Measurements from ENCODE around the gene FLNB. TPM values are rescaled to one million over a fixed set of nuclear protein-coding genes. Genes with fewer than 3 reads are reported as not detected.

Gene FLNB
- total and polyA plus RNA-seq, 2 of the 13 experiments (the other 11 are each of a cell fraction or from before 2014, with no cell fraction given): 106 to 130 TPM

DNA sequence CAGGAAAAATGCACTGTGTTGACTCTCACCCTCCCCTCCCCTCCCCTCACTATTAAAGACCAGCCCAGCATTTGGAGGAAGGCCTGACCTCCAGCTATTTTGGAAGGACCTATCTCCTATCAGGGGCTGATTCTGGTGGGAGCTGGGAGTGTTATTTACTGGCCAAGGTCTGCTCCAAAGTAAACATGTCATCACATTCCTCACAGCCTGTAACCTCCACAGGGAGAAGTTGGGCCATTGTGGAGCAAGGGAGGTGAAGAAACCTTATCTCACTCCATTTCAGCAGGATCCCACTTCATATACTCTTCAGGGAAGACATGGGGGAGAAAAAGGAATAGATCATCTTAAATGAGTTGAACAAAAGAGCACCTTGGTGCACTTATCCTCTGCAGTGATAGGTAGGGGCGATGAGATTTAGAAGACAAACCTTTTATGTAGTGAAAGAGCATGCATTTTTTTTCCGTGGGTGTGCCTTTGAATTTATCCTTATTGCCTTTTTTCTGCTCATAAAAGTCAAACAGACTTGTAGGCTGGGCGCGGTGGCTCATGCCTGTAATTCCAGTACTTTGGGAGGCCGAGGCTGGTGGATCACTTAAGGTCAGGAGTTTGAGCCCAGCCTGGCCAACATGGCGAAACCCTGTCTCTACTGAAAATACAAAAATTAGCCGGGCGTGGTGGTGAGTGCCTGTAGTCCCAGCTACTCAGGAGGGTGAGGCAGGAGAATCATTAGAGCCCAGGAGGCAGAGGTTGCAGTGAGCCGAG lies 15.6 kb upstream of the FLNB start (continued):
- TF ChIP-seq, protein P1, sequence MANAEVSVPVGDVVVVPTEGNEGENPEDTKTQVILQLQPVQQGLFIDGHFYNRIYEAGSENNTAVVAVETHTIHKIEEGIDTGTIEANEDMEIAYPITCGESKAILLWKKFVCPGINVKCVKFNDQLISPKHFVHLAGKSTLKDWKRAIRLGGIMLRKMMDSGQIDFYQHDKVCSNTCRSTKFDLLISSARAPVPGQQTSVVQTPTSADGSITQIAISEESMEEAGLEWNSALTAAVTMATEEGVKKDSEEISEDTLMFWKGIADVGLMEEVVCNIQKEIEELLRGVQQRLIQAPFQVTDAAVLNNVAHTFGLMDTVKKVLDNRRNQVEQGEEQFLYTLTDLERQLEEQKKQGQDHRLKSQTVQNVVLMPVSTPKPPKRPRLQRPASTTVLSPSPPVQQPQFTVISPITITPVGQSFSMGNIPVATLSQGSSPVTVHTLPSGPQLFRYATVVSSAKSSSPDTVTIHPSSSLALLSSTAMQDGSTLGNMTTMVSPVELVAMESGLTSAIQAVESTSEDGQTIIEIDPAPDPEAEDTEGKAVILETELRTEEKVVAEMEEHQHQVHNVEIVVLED (CRISPR knock-in tag; IDR thresholded peaks at IDR 0.05; ENCODE audit: borderline replicate concordance): no peak; the same call in 1 of the 2 replicates
- no peak for TF ChIP-seq MAFK (conservative IDR thresholded peaks at IDR 0.05 in 1 of 2, IDR thresholded peaks at IDR 0.05 in 1 of 2; ENCODE audit: low read length in 2 of 2)
- TF ChIP-seq, protein P2, sequence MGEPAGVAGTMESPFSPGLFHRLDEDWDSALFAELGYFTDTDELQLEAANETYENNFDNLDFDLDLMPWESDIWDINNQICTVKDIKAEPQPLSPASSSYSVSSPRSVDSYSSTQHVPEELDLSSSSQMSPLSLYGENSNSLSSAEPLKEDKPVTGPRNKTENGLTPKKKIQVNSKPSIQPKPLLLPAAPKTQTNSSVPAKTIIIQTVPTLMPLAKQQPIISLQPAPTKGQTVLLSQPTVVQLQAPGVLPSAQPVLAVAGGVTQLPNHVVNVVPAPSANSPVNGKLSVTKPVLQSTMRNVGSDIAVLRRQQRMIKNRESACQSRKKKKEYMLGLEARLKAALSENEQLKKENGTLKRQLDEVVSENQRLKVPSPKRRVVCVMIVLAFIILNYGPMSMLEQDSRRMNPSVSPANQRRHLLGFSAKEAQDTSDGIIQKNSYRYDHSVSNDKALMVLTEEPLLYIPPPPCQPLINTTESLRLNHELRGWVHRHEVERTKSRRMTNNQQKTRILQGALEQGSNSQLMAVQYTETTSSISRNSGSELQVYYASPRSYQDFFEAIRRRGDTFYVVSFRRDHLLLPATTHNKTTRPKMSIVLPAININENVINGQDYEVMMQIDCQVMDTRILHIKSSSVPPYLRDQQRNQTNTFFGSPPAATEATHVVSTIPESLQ (CRISPR knock-in tag; conservative IDR thresholded peaks at IDR 0.05): no peak
- TF ChIP-seq, protein P3, sequence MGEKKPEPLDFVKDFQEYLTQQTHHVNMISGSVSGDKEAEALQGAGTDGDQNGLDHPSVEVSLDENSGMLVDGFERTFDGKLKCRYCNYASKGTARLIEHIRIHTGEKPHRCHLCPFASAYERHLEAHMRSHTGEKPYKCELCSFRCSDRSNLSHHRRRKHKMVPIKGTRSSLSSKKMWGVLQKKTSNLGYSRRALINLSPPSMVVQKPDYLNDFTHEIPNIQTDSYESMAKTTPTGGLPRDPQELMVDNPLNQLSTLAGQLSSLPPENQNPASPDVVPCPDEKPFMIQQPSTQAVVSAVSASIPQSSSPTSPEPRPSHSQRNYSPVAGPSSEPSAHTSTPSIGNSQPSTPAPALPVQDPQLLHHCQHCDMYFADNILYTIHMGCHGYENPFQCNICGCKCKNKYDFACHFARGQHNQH (CRISPR knock-in tag; IDR thresholded peaks at IDR 0.05): no peak
- TF ChIP-seq MIER2 (CRISPR knock-in tag; IDR thresholded peaks at IDR 0.05): no peak
- TF ChIP-seq, protein P4, sequence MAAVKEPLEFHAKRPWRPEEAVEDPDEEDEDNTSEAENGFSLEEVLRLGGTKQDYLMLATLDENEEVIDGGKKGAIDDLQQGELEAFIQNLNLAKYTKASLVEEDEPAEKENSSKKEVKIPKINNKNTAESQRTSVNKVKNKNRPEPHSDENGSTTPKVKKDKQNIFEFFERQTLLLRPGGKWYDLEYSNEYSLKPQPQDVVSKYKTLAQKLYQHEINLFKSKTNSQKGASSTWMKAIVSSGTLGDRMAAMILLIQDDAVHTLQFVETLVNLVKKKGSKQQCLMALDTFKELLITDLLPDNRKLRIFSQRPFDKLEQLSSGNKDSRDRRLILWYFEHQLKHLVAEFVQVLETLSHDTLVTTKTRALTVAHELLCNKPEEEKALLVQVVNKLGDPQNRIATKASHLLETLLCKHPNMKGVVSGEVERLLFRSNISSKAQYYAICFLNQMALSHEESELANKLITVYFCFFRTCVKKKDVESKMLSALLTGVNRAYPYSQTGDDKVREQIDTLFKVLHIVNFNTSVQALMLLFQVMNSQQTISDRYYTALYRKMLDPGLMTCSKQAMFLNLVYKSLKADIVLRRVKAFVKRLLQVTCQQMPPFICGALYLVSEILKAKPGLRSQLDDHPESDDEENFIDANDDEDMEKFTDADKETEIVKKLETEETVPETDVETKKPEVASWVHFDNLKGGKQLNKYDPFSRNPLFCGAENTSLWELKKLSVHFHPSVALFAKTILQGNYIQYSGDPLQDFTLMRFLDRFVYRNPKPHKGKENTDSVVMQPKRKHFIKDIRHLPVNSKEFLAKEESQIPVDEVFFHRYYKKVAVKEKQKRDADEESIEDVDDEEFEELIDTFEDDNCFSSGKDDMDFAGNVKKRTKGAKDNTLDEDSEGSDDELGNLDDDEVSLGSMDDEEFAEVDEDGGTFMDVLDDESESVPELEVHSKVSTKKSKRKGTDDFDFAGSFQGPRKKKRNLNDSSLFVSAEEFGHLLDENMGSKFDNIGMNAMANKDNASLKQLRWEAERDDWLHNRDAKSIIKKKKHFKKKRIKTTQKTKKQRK (IDR thresholded peaks at IDR 0.05; ENCODE audit: low read length): no peak
- TF ChIP-seq ZNF12 (CRISPR knock-in tag; IDR thresholded peaks at IDR 0.05): no peak
- TF ChIP-seq ZNF451 (CRISPR knock-in tag; IDR thresholded peaks at IDR 0.05): no peak
- TF ChIP-seq, protein P5, sequence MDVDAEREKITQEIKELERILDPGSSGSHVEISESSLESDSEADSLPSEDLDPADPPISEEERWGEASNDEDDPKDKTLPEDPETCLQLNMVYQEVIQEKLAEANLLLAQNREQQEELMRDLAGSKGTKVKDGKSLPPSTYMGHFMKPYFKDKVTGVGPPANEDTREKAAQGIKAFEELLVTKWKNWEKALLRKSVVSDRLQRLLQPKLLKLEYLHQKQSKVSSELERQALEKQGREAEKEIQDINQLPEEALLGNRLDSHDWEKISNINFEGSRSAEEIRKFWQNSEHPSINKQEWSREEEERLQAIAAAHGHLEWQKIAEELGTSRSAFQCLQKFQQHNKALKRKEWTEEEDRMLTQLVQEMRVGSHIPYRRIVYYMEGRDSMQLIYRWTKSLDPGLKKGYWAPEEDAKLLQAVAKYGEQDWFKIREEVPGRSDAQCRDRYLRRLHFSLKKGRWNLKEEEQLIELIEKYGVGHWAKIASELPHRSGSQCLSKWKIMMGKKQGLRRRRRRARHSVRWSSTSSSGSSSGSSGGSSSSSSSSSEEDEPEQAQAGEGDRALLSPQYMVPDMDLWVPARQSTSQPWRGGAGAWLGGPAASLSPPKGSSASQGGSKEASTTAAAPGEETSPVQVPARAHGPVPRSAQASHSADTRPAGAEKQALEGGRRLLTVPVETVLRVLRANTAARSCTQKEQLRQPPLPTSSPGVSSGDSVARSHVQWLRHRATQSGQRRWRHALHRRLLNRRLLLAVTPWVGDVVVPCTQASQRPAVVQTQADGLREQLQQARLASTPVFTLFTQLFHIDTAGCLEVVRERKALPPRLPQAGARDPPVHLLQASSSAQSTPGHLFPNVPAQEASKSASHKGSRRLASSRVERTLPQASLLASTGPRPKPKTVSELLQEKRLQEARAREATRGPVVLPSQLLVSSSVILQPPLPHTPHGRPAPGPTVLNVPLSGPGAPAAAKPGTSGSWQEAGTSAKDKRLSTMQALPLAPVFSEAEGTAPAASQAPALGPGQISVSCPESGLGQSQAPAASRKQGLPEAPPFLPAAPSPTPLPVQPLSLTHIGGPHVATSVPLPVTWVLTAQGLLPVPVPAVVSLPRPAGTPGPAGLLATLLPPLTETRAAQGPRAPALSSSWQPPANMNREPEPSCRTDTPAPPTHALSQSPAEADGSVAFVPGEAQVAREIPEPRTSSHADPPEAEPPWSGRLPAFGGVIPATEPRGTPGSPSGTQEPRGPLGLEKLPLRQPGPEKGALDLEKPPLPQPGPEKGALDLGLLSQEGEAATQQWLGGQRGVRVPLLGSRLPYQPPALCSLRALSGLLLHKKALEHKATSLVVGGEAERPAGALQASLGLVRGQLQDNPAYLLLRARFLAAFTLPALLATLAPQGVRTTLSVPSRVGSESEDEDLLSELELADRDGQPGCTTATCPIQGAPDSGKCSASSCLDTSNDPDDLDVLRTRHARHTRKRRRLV (CRISPR knock-in tag; IDR thresholded peaks at IDR 0.05): no peak
- TF ChIP-seq, protein P6, sequence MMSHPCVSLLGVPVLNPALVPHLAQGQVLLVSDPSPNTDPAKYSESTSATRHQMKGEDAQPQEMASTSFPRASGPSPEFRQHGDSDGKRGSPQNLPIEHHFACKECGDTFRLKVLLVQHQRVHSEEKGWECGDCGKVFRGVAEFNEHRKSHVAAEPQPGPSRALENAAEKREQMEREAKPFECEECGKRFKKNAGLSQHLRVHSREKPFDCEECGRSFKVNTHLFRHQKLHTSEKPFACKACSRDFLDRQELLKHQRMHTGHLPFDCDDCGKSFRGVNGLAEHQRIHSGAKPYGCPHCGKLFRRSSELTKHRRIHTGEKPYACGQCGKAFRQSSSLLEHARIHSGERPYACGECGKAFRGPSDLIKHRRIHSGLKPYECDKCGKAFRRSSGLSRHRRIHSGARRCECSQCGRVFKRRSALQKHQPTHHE (CRISPR knock-in tag; IDR thresholded peaks at IDR 0.05; ENCODE audit: borderline replicate concordance): no peak
- TF ChIP-seq REXO4 (CRISPR knock-in tag; IDR thresholded peaks at IDR 0.05; ENCODE audit: borderline replicate concordance): no peak
- TF ChIP-seq ZNF383 (CRISPR knock-in tag; IDR thresholded peaks at IDR 0.05; ENCODE audit: borderline replicate concordance): no peak
- no peak for TF ChIP-seq ZNF124 (CRISPR knock-in tag; IDR thresholded peaks at IDR 0.05)
